ENCODE data around the gene RNF220.

DNA sequence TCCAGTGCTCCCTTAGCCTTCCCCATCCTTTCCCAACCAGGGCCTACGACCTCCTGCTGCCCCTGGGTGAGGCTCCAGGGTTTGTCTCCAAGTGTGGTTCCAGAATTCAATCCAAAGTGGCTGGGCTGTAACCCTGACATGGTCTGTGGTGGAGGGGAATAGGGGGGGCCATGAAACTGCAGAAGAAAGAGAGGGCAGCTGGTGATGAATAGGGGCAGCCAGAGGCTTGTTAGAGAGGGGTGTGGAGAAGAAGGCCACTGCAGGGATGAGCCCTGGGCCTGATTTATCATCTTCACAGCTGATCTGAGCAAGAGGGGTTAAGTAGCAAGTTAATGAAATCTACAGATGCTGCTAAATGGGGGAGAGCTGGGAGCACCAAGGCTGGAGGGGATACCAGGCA lies 37.1 kb upstream of the RNF220 start:
- TF ChIP-seq, protein P1, sequence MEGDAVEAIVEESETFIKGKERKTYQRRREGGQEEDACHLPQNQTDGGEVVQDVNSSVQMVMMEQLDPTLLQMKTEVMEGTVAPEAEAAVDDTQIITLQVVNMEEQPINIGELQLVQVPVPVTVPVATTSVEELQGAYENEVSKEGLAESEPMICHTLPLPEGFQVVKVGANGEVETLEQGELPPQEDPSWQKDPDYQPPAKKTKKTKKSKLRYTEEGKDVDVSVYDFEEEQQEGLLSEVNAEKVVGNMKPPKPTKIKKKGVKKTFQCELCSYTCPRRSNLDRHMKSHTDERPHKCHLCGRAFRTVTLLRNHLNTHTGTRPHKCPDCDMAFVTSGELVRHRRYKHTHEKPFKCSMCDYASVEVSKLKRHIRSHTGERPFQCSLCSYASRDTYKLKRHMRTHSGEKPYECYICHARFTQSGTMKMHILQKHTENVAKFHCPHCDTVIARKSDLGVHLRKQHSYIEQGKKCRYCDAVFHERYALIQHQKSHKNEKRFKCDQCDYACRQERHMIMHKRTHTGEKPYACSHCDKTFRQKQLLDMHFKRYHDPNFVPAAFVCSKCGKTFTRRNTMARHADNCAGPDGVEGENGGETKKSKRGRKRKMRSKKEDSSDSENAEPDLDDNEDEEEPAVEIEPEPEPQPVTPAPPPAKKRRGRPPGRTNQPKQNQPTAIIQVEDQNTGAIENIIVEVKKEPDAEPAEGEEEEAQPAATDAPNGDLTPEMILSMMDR (IDR thresholded peaks at IDR 0.05) = no peak
- no peak for TF ChIP-seq POLR2AphosphoS5 (IDR thresholded peaks at IDR 0.05)
